ENCODE data around the gene ANKRD12. TPM values are rescaled to one million over a fixed set of nuclear protein-coding genes. Genes with fewer than 3 reads are reported as not detected.

Gene ANKRD12
- total RNA-seq, 1 experiment from 2014 or later: 30.7 TPM

- intact Hi-C loops (cut with micrococcal nuclease; ENCODE audit: unreplicated experiment): no loop called here
- no TSS peak for BruUV-seq (replicated peaks)
- ChIA-PET CTCF (no interaction called here), POLR2A (no interaction called here)
- TF ChIP-seq SIN3A (IDR thresholded peaks at IDR 0.05; ENCODE audit: borderline replicate concordance, insufficient read depth, low read depth, low read length) (no peak), POLR2AphosphoS5 (IDR thresholded peaks at IDR 0.05; ENCODE audit: low read depth, low read length) (no peak), CTCF (IDR thresholded peaks at IDR 0.05) (no peak), TCF7L2 (IDR thresholded peaks at IDR 0.05; ENCODE audit: low read depth, low read length) (no peak)
- no peaks in the 10 kb centered on the region for H3K36me3 ChIP-seq (ENCODE audit: control insufficient read depth, insufficient read depth, low read length)
- in situ Hi-C loops (cut with HindIII; ENCODE audit: low pct_unique_long_range_greater_than_20kb, low sequenced_read_pairs): no loop called here
- no peak overlapping the region for H3K27ac ChIP-seq (ENCODE audit: low read length)
- peaks cover 5% of the 10 kb centered on the region; the same call in 1 of the 2 replicates for H3K9me3 ChIP-seq (ENCODE audit: control insufficient read depth, insufficient read depth, low read depth, low read length)
- no peak overlapping the region for H3K4me3 ChIP-seq (ENCODE audit: low read depth in 2 of 2, low read length in 2 of 2)
- no peaks in the 10 kb centered on the region for H3K27me3 ChIP-seq (ENCODE audit: control insufficient read depth, insufficient read depth, low read length)
- no peak for ATAC-seq
- no peak for DNase-seq (ENCODE audit: low read depth, low spot score)
- no peaks in the 10 kb centered on the region for H3K4me1 ChIP-seq (ENCODE audit: control insufficient read depth, insufficient read depth, low read length)
Measured at GRCh38 chr18:9297007-9297393, 160.4 kb downstream of the ANKRD12 start.

- ChIA-PET CTCF (no interaction called here), POLR2A (no interaction called here)
- no peak for DNase-seq (ENCODE audit: low read depth, low spot score)
- Histone ChIP-seq H3K27ac (ENCODE audit: low read length) (no peak overlapping the region), H3K36me3 (ENCODE audit: control insufficient read depth, insufficient read depth, low read length) (no peaks in the 10 kb centered on the region), H3K4me3 (ENCODE audit: low read depth in 2 of 2, low read length in 2 of 2) (no peak overlapping the region), H3K4me1 (ENCODE audit: control insufficient read depth, insufficient read depth, low read length) (no peaks in the 10 kb centered on the region), H3K27me3 (ENCODE audit: control insufficient read depth, insufficient read depth, low read length) (no peaks in the 10 kb centered on the region), H3K9me3 (ENCODE audit: control insufficient read depth, insufficient read depth, low read depth, low read length) (no peaks in the 10 kb centered on the region; the same call in 1 of the 2 replicates)
- no peak for ATAC-seq
- BruUV-seq (replicated peaks): no TSS peak
- intact Hi-C loops (cut with micrococcal nuclease; ENCODE audit: unreplicated experiment) (no loop called here), in situ Hi-C loops (cut with HindIII; ENCODE audit: low pct_unique_long_range_greater_than_20kb, low sequenced_read_pairs) (no loop called here)
- TF ChIP-seq REST (IDR thresholded peaks at IDR 0.05; ENCODE audit: insufficient read depth in 1 of 2, low read depth in 2 of 2, low read length in 1 of 2) (no peak), POLR2AphosphoS5 (IDR thresholded peaks at IDR 0.05; ENCODE audit: low read depth, low read length) (no peak), TCF7L2 (IDR thresholded peaks at IDR 0.05; ENCODE audit: low read depth, low read length) (no peak), SIN3A (IDR thresholded peaks at IDR 0.05; ENCODE audit: borderline replicate concordance, insufficient read depth, low read depth, low read length) (no peak), CTCF (IDR thresholded peaks at IDR 0.05) (no peak)
Measured at GRCh38 chr18:9304388-9305070, 167.9 kb downstream of the ANKRD12 start.
